Liver (tissue), 3 donors: ENCODE results near the gene HEPN1.

Source experiments
- CTCF ChIP-seq: fragments of 150-350 bp; IDR thresholded peaks from 2 replicates; pipeline ENCODE4 v1.5.1; 2017; ENCODE audit warnings: improper control_type of control experiment, low read depth, low read length; ENCODE audit not compliant: missing input control
- GABPA ChIP-seq, 2 donors: IDR thresholded peaks in 1 of 2; conservative IDR thresholded peaks in 1 of 2; 2 replicates each; pipeline ENCODE4 v1.6.1; 2016; ENCODE audit warnings: antibody characterized with exemption in 2 of 2, mild to moderate bottlenecking in 1 of 2, moderate library complexity in 1 of 2
- JUND ChIP-seq, 2 donors: IDR thresholded peaks; 2 replicates each; pipeline ENCODE4 v1.6.1; 2016; ENCODE audit warnings: antibody characterized with exemption in 2 of 2
- RXRA ChIP-seq, 2 donors: IDR thresholded peaks; 2 replicates each; pipeline ENCODE4 v1.6.1; 2017 to 2018; ENCODE audit warnings: antibody characterized with exemption in 2 of 2, mild to moderate bottlenecking in 1 of 2
- donor health status: healthy.
- donor health status: healthy.

DNA sequence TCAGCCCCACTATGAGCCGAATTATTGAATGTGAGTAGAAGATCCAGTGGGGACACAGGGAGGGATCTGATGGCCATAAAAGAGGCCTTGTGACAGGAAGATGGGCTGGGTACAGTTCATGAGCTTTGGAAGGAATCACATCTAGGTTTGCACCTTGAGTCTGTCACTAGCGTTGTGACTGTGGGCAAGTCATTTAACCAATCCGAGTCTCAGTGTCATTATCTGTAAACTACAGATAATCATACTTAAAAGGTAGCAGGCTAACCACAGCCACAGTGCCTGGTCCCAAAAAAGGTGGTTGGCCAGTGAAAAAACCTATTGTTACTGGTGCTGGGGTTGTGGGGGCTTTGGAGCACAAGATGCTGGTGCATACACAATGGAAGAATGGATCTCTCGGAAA, 3.8 kb downstream of the HEPN1 start:
- no peak for TF ChIP-seq CTCF
- no peak for TF ChIP-seq GABPA (IDR thresholded peaks at IDR 0.05 in 1 of 2, conservative IDR thresholded peaks at IDR 0.05 in 1 of 2)
- TF ChIP-seq JUND (IDR thresholded peaks at IDR 0.05) = no peak
- no peak for TF ChIP-seq RXRA (IDR thresholded peaks at IDR 0.05)
